DMS153 treated with DMSO at 0.1 percent for 48 hours (cell line): ENCODE measurements around the gene STRIP2.
A peak's percentile ranks its signal among the peaks of the same experiment; 100 is the strongest.
"Not testable (repeated sequence)": the region's sequence is repeated elsewhere in the genome, so short reads cannot be mapped to it uniquely, and the experiment has no call there.

Experiments
- DNase-seq: peaks from one replicate; lab custom pipeline; 2025; ENCODE audit not compliant: unreplicated experiment; lab: John Stamatoyannopoulos, UW

STRIP2 gene, protein sequence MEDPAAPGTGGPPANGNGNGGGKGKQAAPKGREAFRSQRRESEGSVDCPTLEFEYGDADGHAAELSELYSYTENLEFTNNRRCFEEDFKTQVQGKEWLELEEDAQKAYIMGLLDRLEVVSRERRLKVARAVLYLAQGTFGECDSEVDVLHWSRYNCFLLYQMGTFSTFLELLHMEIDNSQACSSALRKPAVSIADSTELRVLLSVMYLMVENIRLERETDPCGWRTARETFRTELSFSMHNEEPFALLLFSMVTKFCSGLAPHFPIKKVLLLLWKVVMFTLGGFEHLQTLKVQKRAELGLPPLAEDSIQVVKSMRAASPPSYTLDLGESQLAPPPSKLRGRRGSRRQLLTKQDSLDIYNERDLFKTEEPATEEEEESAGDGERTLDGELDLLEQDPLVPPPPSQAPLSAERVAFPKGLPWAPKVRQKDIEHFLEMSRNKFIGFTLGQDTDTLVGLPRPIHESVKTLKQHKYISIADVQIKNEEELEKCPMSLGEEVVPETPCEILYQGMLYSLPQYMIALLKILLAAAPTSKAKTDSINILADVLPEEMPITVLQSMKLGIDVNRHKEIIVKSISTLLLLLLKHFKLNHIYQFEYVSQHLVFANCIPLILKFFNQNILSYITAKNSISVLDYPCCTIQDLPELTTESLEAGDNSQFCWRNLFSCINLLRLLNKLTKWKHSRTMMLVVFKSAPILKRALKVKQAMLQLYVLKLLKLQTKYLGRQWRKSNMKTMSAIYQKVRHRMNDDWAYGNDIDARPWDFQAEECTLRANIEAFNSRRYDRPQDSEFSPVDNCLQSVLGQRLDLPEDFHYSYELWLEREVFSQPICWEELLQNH

DNA sequence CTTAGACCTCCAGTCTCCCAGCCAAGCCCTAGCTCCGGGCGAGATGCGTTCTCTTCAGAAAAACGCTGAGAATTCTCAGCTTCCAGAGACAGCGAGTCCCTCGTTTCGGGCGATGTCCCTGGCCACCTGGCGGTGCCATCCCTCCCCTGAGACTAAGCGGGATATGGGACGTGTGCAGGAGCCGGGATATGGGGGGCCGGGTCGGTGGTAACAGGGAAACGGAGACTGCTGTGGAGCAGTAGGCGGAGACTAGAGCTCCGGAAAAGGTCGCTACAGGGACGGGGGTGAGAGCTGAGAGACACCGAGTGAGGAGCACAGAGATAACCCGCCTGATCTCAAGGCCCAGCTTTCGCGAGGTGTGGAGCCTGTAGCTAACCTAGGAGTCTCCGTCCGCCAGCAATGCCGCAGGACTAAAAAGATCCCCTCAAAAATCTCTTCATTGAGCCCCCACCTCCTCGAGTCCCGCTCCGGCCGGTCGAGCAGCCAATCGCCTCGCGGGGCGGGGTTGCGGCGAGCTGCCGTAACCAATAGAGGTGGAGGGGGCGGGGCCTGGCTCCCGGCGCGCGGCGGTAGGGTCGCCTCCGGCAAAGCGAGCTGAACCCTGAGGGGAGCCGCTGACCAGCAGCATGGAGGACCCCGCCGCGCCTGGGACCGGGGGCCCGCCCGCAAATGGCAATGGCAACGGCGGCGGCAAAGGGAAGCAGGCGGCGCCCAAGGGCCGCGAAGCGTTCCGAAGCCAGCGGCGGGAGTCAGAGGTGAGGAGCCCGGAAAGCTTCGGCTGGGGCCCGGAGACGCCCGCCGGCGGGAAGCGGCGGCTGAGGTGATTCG lies at the start of gene STRIP2:
Gene STRIP2 (plus strand): TSS at position 586 of the 828 bp plus-strand sequence. CDS start 41 bp downstream, at position 627.
- peak; percentile 72 for DNase-seq

DNA sequence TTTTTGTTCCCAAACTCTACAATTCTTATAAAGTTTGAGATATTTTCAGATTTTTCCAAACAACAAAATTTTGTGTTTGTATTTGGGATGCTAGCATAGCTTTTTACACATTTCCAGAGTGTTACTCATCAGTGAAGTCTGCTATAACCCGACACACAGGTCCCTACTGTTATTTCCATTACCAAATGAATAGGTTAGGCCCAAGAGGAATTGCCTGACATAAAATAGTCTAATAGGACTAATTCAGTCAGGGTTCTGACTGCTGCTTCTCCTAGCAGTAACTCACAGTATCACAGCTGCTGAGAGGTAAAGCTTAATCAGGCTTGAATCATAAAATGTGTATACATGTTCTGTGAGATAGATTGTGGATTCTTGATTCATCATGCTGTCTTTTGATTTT lies 49.1 kb upstream of the STRIP2 start:
- DNase-seq = no peak

DNA sequence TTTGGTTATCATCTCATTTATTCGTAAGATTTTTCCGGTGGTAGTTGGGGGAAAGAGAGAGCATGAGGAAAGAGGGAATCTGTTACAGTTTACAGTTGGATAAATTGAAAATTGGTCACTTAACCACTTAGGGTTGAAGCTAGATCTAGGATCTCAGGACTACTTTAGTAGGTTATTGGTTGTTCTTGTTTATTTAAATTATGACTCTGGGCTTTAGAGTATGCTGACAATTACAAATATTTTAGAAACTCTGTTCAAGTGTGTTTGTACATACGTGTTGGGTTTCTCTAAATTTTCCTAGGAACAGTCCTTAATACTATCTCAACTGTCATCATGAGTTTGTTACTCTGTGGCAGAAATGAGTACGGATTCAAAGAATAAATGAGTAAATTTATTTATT lies 48.6 kb upstream of the STRIP2 start:
- no peak for DNase-seq

DNA sequence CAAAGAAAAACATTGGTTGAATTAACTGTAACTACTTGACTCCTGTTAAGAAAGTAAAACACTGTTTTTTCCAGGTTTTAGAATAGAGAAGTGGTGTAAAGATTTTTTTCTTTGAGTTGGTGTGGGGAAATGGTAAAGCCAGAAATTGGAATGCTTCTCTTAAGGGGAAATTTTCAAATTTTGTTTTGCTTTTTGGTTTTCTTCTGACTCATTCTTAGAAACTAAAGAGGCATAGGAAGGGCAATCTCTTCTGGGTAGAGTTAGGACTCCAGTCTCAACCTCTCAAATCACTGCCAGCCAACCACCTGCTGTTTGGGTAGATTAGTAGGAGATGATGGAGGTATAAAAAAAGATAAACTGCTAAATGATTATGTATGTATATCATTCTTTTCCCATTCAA lies 47.7 kb upstream of the STRIP2 start:
- DNase-seq = no peak

DNA sequence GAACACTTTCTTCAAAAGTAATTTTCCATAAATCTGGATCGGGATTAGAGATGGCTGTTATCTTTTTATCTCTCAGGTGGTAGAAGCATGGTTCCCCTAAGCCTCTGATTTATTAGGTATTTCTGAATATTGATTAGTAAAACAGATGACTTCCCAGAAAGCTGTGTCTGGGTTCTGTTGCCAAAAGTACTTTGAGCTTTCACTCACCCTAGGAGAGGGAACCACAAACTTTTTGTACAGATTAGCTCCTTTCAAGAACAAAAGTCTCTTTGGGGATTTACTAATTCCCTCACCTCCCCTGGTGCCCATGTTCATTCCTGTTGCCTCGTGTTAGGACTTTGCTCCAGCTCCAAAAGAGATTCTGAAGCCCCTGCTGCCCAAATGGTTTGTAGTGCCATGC lies 46.7 kb upstream of the STRIP2 start:
- DNase-seq = no peak

DNA sequence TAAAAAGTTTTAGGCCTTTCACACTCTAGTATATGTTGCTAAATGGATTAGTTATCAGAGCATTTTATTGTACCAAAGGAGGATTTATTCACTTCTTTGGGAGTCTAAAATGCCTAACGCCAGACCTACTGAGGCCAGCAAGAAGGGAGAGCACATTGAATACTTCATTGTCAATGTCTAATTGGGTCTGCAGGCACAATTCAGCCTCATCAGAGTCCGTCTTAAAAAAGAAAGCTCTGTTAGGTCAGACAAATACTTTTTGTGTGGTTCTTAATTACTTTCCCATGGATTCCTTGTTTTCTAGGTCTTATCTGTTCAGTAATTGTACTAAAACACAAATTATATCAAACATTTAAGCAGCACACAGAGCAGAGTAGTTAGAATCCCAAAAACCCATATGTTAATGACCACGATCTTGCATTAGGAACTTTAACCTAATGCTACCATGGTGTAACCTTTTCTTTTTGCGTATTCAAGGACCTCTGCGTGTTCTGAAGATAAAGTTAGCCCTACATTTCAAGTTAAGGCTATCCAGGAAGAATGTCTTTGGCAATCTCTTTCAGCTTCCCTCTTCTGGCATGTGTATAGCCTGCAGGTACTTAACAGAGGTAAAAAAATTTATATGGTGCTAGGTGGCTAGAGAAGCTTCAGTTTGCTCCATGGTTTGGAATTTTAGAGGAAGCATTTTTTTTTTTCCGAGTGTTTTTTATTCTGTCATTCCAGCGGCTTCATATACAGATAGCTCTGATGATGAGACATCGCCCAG lies 45.7 kb upstream of the STRIP2 start:
- no peak for DNase-seq

DNA sequence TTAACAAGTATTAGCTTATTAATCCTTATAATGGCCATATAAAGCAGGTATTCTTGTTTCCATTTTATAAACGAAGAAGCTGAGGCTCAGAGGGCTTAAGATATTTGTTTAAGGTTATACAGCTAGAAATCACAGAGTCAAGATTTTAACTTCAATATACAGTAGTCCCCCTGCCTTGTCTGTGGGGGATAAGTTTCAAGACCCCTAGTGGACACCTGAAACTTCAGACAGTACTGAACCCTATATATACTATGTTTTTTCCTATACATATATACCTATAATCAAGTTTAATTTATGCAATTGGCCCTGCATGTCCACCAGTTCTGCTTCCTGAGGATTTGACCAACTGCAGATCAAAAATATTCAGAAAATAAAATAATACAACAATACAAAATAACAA lies 44.4 kb upstream of the STRIP2 start:
- no peak for DNase-seq

DNA sequence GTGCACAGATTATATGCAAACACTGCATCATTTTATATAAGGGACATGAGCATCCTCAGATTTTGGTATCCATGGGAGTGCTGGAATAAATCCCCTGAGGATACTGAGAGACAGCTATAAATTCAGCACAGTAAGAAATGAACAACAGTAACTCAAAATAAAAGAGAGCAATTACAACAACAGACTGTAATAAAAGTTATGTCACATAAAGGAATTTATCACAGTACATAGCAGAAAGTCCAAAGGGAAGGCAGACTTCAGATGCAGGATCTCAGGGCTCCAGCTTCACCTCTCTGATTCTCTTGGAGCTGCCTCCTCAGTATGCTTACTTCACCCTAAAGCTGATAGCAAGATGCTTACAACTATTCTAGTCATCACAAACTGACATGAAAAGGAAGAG lies 43.9 kb upstream of the STRIP2 start:
- no peak for DNase-seq

DNA sequence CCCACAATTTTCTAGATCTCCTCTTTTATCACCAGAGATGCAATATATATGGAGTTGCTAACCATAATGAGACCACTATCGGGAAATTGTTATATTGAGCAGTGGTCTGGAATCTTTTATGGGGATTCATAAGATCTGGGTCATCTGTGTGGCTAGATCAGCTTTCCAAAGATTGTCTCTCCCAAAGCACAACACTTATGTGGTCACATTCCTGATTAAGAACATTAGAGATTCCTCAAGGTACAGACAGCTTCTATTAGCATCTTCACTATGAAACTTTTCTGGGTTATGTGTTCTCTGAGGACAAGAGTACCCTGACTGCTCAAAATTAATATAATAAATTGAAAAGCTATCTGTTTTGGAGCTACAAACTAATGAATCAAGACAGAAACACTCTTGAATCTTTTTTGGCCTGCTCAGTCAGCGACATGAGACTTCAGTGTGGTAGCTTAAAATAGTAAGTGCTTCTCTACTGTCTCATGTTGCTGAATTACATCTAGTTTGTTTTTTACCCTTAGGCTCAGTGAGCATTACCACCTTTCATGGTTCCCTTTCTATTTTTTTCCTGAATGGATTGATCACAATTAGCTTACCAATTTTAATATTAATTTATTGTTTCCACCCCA lies 42.6 kb upstream of the STRIP2 start:
- no peak for DNase-seq

DNA sequence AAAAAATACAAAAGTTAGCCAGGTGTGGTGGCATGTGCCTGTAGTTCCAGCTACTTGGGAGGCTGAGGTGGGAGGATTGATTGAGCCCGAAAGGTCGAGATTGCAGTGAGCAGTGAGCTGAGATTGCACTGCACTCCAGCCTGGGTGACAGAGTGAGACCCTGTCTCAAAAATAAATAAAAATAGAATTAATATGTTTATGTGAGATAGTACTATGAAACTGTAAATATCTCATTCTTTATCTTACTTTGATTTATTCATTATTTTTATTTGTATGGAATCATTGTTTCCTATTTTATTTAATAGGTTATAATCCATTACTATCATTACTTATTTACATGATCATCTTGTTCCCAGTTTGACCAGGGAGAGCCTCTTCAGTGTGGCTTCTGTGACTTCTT lies 41.0 kb upstream of the STRIP2 start:
- no peak for DNase-seq

DNA sequence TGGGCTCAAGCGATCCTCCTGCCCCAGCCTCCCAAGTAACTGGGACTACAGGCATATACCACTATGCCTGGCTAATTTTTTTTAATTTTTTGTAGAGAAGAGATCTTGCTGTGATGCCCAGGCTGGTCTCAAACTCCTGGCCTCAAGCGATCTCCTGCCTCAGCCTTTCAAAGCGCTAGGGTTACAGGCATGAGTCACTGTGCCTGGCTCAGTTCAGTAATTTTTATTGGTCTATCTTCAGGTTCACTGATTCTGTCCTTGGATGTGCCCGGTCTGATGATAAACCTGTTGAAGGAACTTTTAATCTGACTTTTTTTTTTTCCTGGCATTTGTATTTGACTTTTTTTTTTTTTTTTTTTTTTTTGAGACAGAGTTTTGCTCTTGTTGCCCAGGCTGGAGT lies 40.1 kb upstream of the STRIP2 start:
- DNase-seq = no peak

DNA sequence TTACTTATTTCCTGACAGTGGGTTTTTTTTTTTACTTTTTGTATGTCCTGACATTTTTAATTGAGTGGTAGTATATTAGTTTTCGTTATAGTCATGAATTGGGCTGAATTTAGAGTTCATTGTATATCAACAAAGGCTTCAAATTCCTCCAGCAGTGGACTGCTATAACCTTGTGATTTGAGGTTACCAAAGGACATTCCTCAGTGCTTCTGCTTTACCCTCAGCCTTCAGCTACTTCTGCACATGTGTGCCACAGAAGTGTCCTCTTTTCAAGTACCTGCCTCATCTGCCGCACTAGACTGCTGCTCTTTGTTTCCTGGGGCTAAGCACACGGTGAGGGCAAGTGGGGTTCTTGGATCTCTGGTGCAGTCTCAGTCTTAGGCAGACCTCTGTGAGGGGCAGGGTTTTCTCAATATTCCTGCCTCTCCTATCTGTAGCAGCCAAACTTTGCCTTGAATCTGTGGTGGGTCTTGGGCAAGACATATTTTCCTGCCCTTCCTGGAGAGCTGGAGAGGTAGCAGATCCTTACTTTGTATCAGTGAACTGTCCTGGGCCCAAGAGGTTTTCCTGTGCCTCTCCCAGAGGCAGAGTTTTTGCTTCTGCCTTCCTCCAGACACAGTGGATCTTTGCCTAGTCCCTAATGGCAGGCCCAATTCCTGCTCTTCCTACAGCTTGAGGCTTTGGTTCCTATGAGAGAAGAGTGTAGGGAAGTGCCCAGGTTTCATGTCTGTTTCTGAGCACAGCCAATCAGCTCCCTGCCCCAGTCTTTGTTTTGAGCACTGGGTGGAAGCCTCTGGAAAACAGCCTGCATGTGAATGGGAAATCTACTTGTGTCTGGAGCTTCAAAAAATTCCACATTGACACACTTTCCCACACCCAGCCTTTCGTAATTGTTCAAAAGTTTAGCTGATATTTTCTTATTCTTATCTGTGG lies 39.0 kb upstream of the STRIP2 start:
- DNase-seq = no peak

DNA sequence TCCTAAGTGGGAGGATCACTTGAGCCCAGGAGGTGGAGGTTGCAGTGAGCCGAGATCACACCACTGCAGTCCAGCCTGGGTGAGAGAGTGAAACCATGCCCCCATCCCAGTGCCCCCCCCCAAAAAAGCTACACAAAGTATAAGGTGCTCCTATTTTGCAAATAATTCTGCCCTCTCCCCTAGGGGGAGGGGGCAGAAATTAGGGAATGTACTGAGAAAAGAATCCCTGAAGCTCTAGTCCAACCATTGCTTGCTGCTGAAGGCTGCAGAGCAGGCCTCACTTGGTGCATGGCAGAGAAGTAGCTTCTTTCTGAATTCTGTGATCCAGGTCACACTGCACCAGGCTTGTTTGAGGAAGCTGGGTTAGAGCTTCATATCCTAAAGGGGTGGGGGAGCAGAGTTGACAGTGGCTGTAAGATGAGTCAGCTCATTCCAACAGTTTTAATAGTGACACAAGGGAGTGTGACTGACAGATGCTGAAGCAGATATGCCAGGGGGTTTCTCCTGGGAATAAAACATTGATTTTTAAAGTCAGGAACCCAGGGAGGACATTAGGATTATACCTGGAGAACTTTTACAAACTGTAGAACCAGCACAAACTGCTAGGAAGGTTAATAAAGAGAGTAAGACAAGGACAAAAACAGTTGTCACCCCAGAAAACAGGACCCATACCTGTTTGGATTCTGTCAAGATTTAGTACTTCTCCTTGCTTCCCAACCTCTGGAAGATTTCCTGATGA lies 32.8 kb upstream of the STRIP2 start:
- DNase-seq = no peak

DNA sequence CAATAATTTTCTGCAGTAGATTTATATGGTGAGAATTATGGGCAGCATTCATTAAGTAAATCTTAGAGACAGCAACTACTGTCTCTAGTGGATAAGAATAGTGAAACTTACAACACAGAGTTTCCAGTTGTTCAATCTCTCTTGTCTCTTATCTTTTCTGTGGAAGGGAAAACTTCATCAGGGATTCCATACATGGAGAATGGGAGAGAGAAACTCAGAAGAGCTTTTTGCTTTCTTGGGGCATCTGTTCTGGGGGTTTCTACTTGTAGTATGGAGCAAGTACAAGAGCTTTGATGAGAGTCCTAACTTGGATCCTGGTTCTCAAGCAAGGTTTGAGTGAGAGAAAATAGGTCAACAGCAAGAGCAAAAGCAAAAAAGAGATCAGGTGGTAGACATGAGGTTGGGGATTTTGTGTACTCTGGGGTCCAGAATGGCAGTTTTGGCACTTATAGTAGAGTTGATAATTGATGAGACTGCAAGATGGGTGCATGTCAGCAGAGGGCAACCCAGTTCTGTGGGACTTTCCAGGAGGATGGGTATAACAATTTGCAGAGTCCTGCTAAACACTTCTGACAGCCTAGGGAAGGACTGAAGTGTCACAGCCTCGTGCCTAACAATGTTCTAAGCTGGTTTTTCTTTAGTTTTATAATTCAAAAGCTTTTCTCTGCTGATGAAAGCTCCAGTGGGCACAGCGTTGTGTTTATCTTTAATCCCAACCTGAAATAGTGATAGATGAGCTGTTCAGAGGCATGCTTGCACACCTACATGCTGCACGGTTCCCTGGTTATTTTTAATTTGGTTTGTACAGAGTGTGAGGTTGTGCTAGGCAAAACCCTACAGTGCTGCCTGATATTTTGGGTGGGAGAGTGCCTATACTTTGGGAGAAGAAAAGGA lies 32.0 kb upstream of the STRIP2 start:
- no peak for DNase-seq

DNA sequence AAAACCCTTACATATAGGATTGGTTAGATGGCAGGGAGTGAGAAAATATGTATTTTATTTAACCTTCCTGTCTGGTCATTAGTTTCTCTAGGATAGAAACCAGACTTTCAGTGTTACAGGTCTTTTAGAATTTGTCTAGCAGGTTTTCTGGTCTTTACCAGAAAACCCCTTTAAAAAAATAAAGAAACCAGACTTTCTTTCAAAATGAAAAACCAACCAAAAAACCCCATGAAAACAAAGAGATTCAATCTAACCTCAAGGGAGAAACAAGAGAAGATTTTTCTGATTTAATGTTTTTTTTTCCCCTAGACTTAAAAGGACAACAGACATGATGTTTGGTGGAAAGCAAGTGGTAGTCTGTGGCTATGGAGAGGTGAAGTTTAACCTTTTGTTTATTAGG lies 28.7 kb upstream of the STRIP2 start:
- DNase-seq = no peak

DNA sequence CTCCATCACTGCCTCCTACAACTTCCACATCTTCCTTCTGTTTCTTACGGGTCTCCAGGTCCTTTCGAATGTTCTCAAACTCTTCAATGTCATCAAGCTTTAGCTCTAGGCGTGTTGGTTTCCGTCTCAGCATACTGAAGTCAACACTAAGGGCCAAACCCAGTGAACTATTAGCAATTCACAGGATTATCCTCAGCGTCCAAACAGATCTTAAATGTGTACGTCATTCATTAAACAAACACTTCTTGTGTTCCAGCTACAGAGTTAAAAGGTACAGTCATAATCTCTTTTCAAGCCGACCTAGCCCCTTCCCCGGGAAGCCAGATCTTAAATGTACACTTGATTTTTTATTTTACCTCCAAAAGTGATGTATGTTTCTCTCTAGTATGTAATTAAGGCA lies 24.0 kb upstream of the STRIP2 start:
- DNase-seq = not testable (repeated sequence)

DNA sequence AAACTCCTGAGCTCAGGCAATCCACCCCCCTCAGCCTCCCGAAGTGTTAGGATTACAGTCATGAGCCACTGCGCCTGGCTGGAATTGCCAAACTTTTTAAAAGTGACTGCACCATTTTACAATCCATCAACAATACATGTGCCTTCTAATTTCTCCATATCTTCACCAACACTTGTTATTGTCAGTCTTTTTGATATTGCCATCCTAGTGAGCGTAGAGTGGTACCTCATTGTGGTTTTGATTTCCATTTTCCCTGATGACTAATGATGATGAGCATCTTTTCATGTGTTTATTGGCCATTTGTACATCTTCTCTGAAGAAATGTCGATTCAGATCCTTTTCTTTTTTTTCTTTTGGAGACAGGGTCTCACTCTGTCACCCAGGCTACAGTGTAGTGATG lies 21.7 kb upstream of the STRIP2 start:
- DNase-seq = no peak
